ENCODE data around the gene TRIM31.

The TRIM31 gene

DNA sequence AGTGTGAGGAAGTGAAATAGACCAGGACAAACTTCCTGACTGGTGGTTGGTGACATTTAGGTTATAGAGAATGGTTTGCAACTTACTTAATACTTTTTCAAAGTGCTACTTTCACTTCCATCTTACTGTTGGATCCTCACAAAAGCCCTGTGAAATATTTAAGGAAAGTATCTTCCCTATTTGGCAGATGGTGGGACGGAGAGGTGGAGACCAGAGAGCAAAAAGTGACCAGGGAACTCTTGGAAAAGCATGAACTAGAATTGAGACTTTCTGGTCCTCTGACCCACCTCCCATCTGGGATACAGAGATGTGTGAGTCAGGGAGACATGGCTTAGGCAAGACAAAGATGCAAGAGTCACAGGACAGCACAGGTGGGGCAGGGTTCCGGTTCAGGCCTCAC lies 45.1 kb upstream of the TRIM31 start:
- no peak overlapping the region for H3K4me3 ChIP-seq (ENCODE audit: low read depth, low read length)
- DNase-seq = no peak
- H3K27me3 ChIP-seq (ENCODE audit: insufficient read depth, low read depth, severe bottlenecking) = peaks cover 86% of the 10 kb centered on the region
- no peaks in the 10 kb centered on the region for H3K9me3 ChIP-seq (ENCODE audit: severe bottlenecking)
- TF ChIP-seq, protein P1, sequence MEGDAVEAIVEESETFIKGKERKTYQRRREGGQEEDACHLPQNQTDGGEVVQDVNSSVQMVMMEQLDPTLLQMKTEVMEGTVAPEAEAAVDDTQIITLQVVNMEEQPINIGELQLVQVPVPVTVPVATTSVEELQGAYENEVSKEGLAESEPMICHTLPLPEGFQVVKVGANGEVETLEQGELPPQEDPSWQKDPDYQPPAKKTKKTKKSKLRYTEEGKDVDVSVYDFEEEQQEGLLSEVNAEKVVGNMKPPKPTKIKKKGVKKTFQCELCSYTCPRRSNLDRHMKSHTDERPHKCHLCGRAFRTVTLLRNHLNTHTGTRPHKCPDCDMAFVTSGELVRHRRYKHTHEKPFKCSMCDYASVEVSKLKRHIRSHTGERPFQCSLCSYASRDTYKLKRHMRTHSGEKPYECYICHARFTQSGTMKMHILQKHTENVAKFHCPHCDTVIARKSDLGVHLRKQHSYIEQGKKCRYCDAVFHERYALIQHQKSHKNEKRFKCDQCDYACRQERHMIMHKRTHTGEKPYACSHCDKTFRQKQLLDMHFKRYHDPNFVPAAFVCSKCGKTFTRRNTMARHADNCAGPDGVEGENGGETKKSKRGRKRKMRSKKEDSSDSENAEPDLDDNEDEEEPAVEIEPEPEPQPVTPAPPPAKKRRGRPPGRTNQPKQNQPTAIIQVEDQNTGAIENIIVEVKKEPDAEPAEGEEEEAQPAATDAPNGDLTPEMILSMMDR (IDR thresholded peaks at IDR 0.05; ENCODE audit: low read depth, low read length) = no peak
- H3K36me3 ChIP-seq = no peaks in the 10 kb centered on the region
- no peak overlapping the region for H3K27ac ChIP-seq

DNA sequence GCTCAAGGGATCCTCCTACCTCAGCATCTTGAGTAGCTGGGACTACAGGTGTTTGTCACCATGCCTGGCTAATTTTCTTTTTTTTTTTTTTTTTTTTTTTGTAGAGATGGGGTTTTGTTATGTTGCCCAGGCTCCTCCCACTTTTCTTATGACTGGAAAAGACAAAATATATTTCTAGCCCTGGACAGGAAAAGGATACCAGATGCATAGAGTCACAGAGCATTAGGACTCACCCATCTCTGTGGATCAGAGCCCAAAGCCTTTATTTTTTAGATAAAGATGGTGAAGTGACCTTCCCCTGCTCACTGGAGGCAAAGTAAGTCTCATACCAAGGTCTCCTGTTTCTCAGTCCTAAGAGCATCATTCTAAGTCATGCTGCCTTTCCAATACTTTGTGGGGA lies 44.7 kb upstream of the TRIM31 start:
- no peaks in the 10 kb centered on the region for H3K9me3 ChIP-seq (ENCODE audit: severe bottlenecking)
- no peak for DNase-seq
- no peak overlapping the region for H3K27ac ChIP-seq
- TF ChIP-seq, protein P1 (IDR thresholded peaks at IDR 0.05; ENCODE audit: low read depth, low read length) = no peak
- H3K27me3 ChIP-seq (ENCODE audit: insufficient read depth, low read depth, severe bottlenecking) = peaks cover 90% of the 10 kb centered on the region
- H3K36me3 ChIP-seq = no peaks in the 10 kb centered on the region
- no peak overlapping the region for H3K4me3 ChIP-seq (ENCODE audit: low read depth, low read length)

DNA sequence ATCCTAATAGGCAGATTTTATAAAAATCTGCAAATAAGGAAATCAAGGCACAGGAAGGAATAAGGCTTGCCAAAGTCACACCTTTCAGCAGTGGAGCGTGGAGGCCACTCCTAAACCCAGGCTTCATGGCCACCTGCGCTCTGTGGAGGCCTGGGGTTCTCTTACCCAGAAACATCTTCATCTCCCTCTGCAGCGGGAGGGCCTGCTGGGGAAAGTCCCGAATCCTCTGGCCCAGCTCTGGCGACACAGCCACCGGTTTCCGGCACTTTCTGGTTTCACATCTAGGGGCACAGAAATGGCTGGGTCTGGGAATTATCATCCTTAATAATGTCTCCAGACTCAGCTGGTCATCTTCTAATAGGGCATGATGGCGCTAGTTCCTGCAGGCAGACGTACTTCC lies 43.9 kb upstream of the TRIM31 start:
- H3K27me3 ChIP-seq (ENCODE audit: insufficient read depth, low read depth, severe bottlenecking) = peaks cover 94% of the 10 kb centered on the region
- TF ChIP-seq, protein P1 (IDR thresholded peaks at IDR 0.05; ENCODE audit: low read depth, low read length) = no peak
- H3K27ac ChIP-seq = no peak overlapping the region
- no peak for DNase-seq
- no peaks in the 10 kb centered on the region for H3K9me3 ChIP-seq (ENCODE audit: severe bottlenecking)
- no peaks in the 10 kb centered on the region for H3K36me3 ChIP-seq
- H3K4me3 ChIP-seq (ENCODE audit: low read depth, low read length) = no peak overlapping the region

DNA sequence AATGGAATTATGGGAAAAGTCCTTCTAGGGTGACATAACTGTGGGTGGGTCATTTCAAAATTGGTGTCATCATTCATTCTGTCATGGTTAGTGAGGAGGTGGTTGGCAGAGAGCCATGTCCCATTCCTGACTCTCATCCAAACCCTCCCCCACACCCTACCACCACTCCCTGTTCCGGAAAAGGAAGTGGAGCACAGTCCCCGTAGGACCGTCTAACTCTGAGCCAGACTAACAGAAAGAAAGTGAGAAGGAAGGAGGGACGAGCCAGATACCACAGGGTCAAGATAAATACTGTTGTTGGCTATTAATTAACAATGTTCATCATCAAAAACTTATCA lies 43.3 kb upstream of the TRIM31 start:
- Histone ChIP-seq H3K9me3 (ENCODE audit: severe bottlenecking) (no peaks in the 10 kb centered on the region), H3K27ac (no peak overlapping the region), H3K4me3 (ENCODE audit: low read depth, low read length) (no peak overlapping the region), H3K36me3 (no peaks in the 10 kb centered on the region), H3K27me3 (ENCODE audit: insufficient read depth, low read depth, severe bottlenecking) (peaks cover 97% of the 10 kb centered on the region)
- no peak for DNase-seq
- TF ChIP-seq, protein P1 (IDR thresholded peaks at IDR 0.05; ENCODE audit: low read depth, low read length) = no peak

DNA sequence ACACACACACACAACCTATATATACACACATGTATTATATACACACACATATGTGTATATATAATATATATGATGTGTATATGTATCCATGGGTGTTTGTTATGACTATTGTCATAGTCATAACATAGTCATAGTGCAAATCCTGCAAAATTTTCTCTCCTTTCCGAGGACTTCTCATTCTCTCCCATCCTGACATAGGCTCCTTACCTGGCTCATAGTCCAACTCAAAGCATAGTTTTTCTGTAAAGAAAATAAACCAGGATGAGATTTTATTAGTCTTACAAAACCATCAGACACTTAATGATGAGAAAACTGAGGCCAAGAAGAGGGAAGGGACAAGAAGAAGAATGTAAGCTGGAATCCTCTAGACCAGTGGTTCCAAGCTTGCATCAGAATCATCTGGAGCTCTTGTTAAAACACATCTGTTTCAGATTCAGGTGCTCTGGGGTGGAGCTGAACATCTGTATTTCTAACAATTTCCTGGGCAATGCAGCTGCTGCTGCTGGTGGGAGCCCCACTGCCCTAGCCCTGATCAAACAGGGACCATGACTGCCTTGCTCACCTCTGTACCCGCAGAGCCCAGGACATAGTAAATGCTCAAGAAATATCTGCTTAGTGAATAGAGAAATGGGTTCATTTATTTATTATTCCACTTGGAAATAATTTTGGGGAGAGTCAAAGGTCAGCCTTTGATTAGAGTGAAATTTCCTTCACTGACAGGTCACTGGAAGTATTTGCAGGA lies 42.8 kb upstream of the TRIM31 start:
- no peak overlapping the region for H3K27ac ChIP-seq
- H3K9me3 ChIP-seq (ENCODE audit: severe bottlenecking) = peaks cover 4% of the 10 kb centered on the region
- TF ChIP-seq, protein P1 (IDR thresholded peaks at IDR 0.05; ENCODE audit: low read depth, low read length) = no peak
- peaks cover 97% of the 10 kb centered on the region for H3K27me3 ChIP-seq (ENCODE audit: insufficient read depth, low read depth, severe bottlenecking)
- no peak overlapping the region for H3K4me3 ChIP-seq (ENCODE audit: low read depth, low read length)
- DNase-seq = no peak
- H3K36me3 ChIP-seq = no peaks in the 10 kb centered on the region

Data from WERI-Rb-1 (cell line).